GM18507 (cell line): ENCODE data around the gene MYO1A.
"Not testable (repeated sequence)": the region's sequence is repeated elsewhere in the genome, so short reads cannot be mapped to it uniquely, and the experiment has no call there.

Experiments used
- DNase-seq: peaks from one replicate; pipeline ENCODE4 v3.0.0; 2011; ENCODE audit warnings: low read depth; ENCODE audit not compliant: insufficient read length; ENCODE audit errors: extremely low spot score
- FAIRE-seq: peaks from 2 replicates; lab custom pipeline; 2011; peaks lifted over from hg19 to GRCh38; lab: Jason Lieb, UNC

Gene MYO1A

GRCh38 chr12:57027011-57027804, 22.7 kb downstream of the MYO1A start:
- DNase-seq (no peak), FAIRE-seq (no peak)

GRCh38 chr12:57025196-57025595, 24.7 kb downstream of the MYO1A start:
- DNase-seq (no peak), FAIRE-seq (no peak)

- not testable (repeated sequence) for FAIRE-seq, DNase-seq
Observed at GRCh38 chr12:57022324-57022723, 27.6 kb downstream of the MYO1A start.

GRCh38 chr12:57019983-57020719, 29.8 kb downstream of the MYO1A start:
- no peak for DNase-seq
- FAIRE-seq, result no peak

- DNase-seq (no peak), FAIRE-seq (no peak)
Observed at GRCh38 chr12:57018906-57019305, 31.0 kb downstream of the MYO1A start.

- DNase-seq, FAIRE-seq: not testable (repeated sequence)
Observed at GRCh38 chr12:57018353-57018752, 31.6 kb downstream of the MYO1A start.

- no peak for FAIRE-seq
Observed at GRCh38 chr12:57016348-57016747, 33.6 kb downstream of the MYO1A start, which contains the start of gene TAC3. TAC3 (minus strand) TSS chr12:57016529; CDS start chr12:57015797, 732 bp downstream.

GRCh38 chr12:57012600-57013465, 37.1 kb downstream of the MYO1A start:
- FAIRE-seq (peak; percentile 85), DNase-seq (no peak)

More at GRCh38 chr12:57016348-57016747, 33.6 kb downstream of the MYO1A start, which contains the start of gene TAC3:
- DNase-seq, result no peak

GRCh38 chr12:57011438-57012424, 38.2 kb downstream of the MYO1A start:
- DNase-seq, result no peak
- FAIRE-seq, result peak; percentile 56

- DNase-seq (no peak), FAIRE-seq (no peak)
Observed at GRCh38 chr12:57010627-57011247, 39.2 kb downstream of the MYO1A start.

GRCh38 chr12:57009949-57010626, 39.8 kb downstream of the MYO1A start:
- FAIRE-seq, result no peak

GRCh38 chr12:57008178-57008577, 41.8 kb downstream of the MYO1A start:
- FAIRE-seq, result peak; percentile 67
- no peak for DNase-seq

More at GRCh38 chr12:57009949-57010626, 39.8 kb downstream of the MYO1A start:
- no peak for DNase-seq

- no peak for FAIRE-seq
- no peak for DNase-seq
Observed at GRCh38 chr12:57006809-57007475, 43.0 kb downstream of the MYO1A start.

GRCh38 chr12:57005980-57006808, 43.7 kb downstream of the MYO1A start, which contains the start of gene ZBTB39:
ZBTB39 (minus strand) TSS chr12:57006546; CDS start chr12:57004917, 1,629 bp downstream.
- DNase-seq, result peak; percentile 73
- FAIRE-seq, result no peak

GRCh38 chr12:57004651-57005050, 45.3 kb downstream of the MYO1A start:
- FAIRE-seq, result no peak
- no peak for DNase-seq

GRCh38 chr12:57003395-57003794, 46.5 kb downstream of the MYO1A start:
- FAIRE-seq, result no peak

More at GRCh38 chr12:57003395-57003794, 46.5 kb downstream of the MYO1A start:
- DNase-seq, result no peak
